BE2C (cell line): ENCODE results near the gene PITPNM3.

Experiments used
- DNase-seq: peaks from one replicate; pipeline ENCODE4 v3.0.0-alpha.2; 2020
- H3K27me3 ChIP-seq: fragments of 250-450 bp; sonication (Bioruptor Pico); 2 replicates; pipeline ENCODE4 v1.5.1; 2020; ENCODE audit warnings: mild to moderate bottlenecking
- H3K36me3 ChIP-seq: fragments of 250-450 bp; sonication (Bioruptor Pico); 2 replicates; pipeline ENCODE4 v1.5.1; 2020; ENCODE audit warnings: mild to moderate bottlenecking
- H3K4me1 ChIP-seq: fragments of 250-450 bp; sonication (Bioruptor Pico); 2 replicates; pipeline ENCODE4 v1.5.1; 2020
- H3K4me3 ChIP-seq: 2 replicates; pipeline ENCODE4 v1.5.1; 2011; ENCODE audit warnings: low read depth, low read length
- H3K9me3 ChIP-seq: fragments of 250-450 bp; sonication (Bioruptor Pico); 2 replicates; pipeline ENCODE4 v1.5.1; 2020
- TF ChIP-seq, protein P1 (sequence below): IDR thresholded peaks from 2 replicates; pipeline ENCODE4 v1.5.1; 2012; ENCODE audit warnings: mild to moderate bottlenecking, low read depth, low read length

The PITPNM3 gene

DNA sequence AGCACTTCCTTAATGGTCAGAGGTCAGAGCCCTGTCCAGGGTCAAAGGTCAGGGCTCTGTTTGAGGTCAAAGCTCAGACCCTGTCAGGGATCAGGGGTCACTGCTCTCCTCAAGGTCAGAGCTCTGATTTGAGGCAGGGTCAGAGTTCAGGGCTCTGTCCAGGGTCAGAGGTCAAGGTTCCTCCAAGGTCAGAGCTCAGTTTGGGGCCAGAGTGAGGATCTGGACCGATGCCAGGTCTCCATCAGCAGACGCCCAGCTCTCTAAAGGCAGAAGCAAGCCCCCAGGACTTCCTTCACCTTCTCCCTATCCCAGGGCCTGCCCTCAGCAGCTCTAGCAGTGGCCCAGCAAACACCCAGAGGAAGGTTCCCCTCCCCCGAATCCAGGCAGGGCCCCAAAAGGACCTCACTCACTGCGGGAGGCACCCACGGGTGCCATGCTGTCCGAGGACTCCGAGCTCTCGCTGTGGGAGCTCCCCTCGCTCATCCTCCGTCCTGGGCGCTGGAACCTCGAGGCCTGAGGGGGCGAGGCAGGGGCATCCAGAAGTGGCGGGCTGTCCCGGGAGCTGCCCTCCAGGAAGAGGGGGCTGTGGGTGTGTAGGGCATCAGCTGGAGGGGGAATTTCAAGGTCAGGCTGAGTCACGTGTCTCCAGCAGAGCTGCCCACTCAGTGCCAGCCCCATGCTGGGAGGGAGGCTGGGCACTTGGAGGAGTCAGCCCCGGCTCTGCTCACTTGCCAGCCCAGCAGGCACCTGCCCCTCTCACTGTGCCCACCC is 85.4 kb downstream of the PITPNM3 start:
- no peaks in the 10 kb centered on the region for H3K4me1 ChIP-seq
- no peaks in the 10 kb centered on the region for H3K36me3 ChIP-seq
- H3K9me3 ChIP-seq = no peaks in the 10 kb centered on the region
- no peak for DNase-seq
- TF ChIP-seq, protein P1, sequence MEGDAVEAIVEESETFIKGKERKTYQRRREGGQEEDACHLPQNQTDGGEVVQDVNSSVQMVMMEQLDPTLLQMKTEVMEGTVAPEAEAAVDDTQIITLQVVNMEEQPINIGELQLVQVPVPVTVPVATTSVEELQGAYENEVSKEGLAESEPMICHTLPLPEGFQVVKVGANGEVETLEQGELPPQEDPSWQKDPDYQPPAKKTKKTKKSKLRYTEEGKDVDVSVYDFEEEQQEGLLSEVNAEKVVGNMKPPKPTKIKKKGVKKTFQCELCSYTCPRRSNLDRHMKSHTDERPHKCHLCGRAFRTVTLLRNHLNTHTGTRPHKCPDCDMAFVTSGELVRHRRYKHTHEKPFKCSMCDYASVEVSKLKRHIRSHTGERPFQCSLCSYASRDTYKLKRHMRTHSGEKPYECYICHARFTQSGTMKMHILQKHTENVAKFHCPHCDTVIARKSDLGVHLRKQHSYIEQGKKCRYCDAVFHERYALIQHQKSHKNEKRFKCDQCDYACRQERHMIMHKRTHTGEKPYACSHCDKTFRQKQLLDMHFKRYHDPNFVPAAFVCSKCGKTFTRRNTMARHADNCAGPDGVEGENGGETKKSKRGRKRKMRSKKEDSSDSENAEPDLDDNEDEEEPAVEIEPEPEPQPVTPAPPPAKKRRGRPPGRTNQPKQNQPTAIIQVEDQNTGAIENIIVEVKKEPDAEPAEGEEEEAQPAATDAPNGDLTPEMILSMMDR = no peak
- no peaks in the 10 kb centered on the region for H3K27me3 ChIP-seq
- H3K4me3 ChIP-seq = no peak overlapping the region

DNA sequence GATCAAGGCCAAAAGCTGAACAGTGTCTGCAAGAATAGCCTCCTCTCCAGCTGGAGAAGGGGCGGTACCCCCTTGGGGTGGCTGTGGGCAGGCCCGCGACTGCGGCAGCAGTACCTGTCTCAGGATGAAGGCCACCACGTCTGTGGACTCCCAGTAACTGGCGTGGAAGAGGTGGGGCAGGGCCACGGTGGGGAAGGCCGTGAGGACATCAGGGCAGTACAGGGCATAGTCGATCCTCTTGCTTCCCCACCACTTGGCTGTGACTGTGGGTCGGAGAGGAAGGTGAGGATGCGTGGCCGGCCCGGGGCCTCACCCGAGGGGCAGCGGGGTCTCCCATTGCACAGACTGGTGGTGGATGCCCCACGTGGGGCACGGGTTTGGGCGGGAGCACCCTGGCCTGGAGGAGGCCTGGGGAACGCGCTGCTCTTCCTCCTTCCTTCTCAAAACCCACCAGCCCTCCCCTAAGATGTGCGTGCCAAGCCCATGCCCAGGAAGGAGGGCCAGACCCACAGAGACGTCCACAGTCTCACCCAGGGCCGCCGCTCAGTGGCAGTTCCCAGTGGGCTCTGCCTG is 86.1 kb downstream of the PITPNM3 start:
- DNase-seq = no peak
- H3K4me3 ChIP-seq = no peak overlapping the region
- H3K4me1 ChIP-seq = no peaks in the 10 kb centered on the region
- TF ChIP-seq, protein P1 = no peak
- H3K27me3 ChIP-seq = no peaks in the 10 kb centered on the region
- no peaks in the 10 kb centered on the region for H3K9me3 ChIP-seq
- no peaks in the 10 kb centered on the region for H3K36me3 ChIP-seq

DNA sequence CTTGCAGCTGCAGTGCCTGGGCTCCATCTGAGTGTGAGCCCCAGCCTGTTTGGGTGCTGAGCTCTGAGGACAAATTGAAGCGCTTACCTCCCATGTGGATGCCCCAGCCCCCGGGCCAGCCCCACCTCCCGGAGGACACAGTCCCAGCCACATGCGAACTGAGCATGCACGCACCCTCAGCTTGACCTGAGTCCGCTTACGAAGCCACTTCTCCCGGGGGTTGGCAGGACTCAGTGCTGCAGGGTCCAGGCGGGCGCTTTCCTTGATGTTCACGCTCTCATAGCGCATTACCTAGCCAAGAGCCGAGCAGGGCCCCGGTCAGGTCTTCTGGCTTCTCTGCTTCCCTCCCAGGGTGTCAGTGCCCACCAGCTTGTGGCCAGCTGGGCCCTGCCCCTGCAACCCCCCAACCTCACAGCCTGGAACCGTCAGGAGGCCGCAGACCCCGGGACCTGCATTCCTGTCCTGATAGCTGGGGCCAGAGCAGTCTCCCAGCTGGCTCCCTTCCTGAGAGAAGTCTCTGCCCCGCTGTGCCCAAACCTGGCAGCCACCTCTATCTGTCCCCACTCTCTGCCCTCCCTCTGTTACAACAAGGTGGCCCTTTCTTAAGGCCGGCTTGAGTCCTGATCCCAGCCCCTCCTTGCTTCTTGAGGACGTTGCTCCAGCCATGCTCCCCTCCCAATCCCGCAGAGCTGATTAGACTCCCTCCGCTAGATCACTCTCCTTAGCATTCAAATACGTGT is 88.1 kb downstream of the PITPNM3 start:
- Histone ChIP-seq H3K4me3 (no peak overlapping the region), H3K9me3 (no peaks in the 10 kb centered on the region), H3K4me1 (no peaks in the 10 kb centered on the region), H3K36me3 (no peaks in the 10 kb centered on the region), H3K27me3 (no peaks in the 10 kb centered on the region)
- no peak for DNase-seq
- TF ChIP-seq, protein P1 = no peak

DNA sequence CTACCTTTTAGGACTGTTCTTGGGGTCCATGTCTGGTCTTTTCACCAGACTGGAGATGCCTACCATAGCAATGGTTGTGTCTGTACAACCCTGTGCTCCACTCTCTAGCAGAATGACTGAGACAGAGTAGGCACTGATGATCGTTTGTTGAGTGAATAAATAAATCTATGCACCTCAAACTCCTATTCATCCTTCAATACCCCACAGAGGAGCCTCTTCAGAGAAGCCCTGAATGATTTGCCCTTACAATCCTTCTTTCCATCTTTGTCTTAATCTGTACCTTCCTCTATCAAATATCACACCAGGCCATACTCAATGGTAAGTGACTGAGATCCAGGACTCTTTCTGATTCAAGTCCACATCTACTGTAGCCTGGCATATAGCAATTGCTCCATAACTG is 88.8 kb downstream of the PITPNM3 start:
- H3K9me3 ChIP-seq = no peaks in the 10 kb centered on the region
- no peak for DNase-seq

DNA sequence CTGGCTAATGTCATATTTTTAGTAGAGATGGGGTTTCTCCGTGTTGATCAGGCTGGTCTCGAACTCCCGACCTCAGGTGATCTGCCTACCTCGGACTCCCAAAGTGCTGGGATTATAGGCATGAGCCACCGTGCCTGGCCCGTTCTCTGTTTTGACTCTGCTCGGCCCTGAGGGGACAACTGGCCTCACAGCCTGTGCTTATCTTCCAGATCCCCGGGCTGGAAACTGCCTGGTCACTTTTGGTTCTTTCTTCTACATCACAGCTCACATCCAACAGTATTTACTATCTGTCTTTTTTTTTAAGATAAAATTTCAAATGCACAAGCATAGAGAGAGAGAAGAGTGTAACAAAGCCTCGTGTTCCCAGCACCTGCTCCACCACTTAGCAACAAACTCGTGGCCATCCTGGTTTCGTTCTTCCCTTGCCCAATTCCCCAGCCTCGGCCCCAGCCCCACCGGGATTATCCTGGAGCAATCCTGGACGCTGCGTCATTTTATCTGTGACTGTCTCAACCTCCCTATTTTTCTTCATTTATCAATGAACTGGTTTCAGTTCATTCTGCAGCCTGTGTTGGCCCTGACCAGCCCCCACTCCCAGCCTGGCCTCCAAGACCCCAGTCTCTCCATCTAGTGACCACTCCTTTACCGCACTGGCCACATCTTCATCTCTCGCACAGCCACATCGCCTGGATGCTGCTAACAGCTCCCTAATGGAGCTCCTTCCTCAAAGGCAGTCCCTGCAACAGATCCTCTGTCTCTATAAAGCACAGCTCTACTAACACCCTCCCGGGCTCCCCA is 91.0 kb downstream of the PITPNM3 start:
- no peak for DNase-seq
- Histone ChIP-seq H3K4me3 (no peak overlapping the region), H3K36me3 (no peaks in the 10 kb centered on the region), H3K4me1 (no peaks in the 10 kb centered on the region), H3K9me3 (no peaks in the 10 kb centered on the region), H3K27me3 (no peaks in the 10 kb centered on the region)
- TF ChIP-seq, protein P1 = no peak

More for the DNA sequence above, 88.8 kb downstream of the PITPNM3 start:
- Histone ChIP-seq H3K4me3 (no peak overlapping the region), H3K4me1 (no peaks in the 10 kb centered on the region), H3K36me3 (no peaks in the 10 kb centered on the region), H3K27me3 (no peaks in the 10 kb centered on the region)
- TF ChIP-seq, protein P1 = no peak
